Astrocyte (in vitro differentiated cells and primary cell): Measurements from ENCODE around the gene WWTR1. TPM values are rescaled to one million over a fixed set of nuclear protein-coding genes. Genes with fewer than 3 reads are reported as not detected.

Source experiments
- DNase-seq: peaks from one replicate; pipeline ENCODE4 v3.0.0-alpha.2; 2010; ENCODE audit warnings: low read depth
- FAIRE-seq: peaks from 2 replicates; lab custom pipeline; 2011; peaks lifted over from hg19 to GRCh38; lab: Jason Lieb, UNC
- H2AFZ ChIP-seq: 2 replicates; pipeline ENCODE4 v1.6.0; 2012; ENCODE audit warnings: low read depth, low read length, inconsistent platforms
- H3K27ac ChIP-seq: 2 replicates; pipeline ENCODE4 v1.5.1; 2011; ENCODE audit warnings: low read depth, low read length, inconsistent platforms
- H3K27me3 ChIP-seq: 2 replicates; pipeline ENCODE4 v1.6.0; 2011; ENCODE audit warnings: low read length, inconsistent platforms; ENCODE audit not compliant: insufficient read depth
- H3K36me3 ChIP-seq: 2 replicates; pipeline ENCODE4 v1.5.1; 2011; ENCODE audit warnings: low read length, inconsistent platforms; ENCODE audit not compliant: insufficient read depth
- H3K4me1 ChIP-seq: 2 replicates; pipeline ENCODE4 v1.5.1; 2011; ENCODE audit warnings: low read length, inconsistent platforms; ENCODE audit not compliant: insufficient read depth
- H3K4me2 ChIP-seq: 2 replicates; pipeline ENCODE4 v1.6.0; 2012; ENCODE audit warnings: low read length, inconsistent platforms
- H3K4me3 ChIP-seq: 2 replicates; pipeline ENCODE4 v1.5.1; 2011; ENCODE audit warnings: low read depth, mild to moderate bottlenecking, low read length, inconsistent platforms; ENCODE audit not compliant: insufficient read depth
- H3K79me2 ChIP-seq: 2 replicates; pipeline ENCODE4 v1.6.0; 2012; ENCODE audit warnings: mild to moderate bottlenecking, low read length, inconsistent platforms; ENCODE audit not compliant: insufficient read depth
- H3K9ac ChIP-seq: 2 replicates; pipeline ENCODE4 v1.6.0; 2012; ENCODE audit warnings: mild to moderate bottlenecking, low read length, inconsistent platforms
- H3K9me3 ChIP-seq: 2 replicates; pipeline ENCODE4 v1.5.1; 2012; ENCODE audit warnings: low read depth, mild to moderate bottlenecking, low read length, inconsistent platforms; ENCODE audit not compliant: insufficient read depth
- H4K20me1 ChIP-seq: 2 replicates; pipeline ENCODE4 v1.6.0; 2012; ENCODE audit warnings: low read length, inconsistent platforms; ENCODE audit not compliant: insufficient read depth
- H3K27ac Mint-ChIP-seq: one replicate; pipeline ENCODE4 v1.8.0; 2021; ENCODE audit warnings: mild to moderate bottlenecking, mixed read lengths; ENCODE audit not compliant: unreplicated experiment
- H3K27me3 Mint-ChIP-seq: one replicate; pipeline ENCODE4 v1.8.0; 2021; ENCODE audit warnings: low read depth, mixed read lengths; ENCODE audit not compliant: unreplicated experiment
- H3K36me3 Mint-ChIP-seq: one replicate; pipeline ENCODE4 v1.8.0; 2021; ENCODE audit warnings: low read depth, mixed read lengths; ENCODE audit not compliant: unreplicated experiment
- H3K4me1 Mint-ChIP-seq: one replicate; pipeline ENCODE4 v1.8.0; 2021; ENCODE audit warnings: low read depth, mixed read lengths; ENCODE audit not compliant: unreplicated experiment
- H3K4me3 Mint-ChIP-seq: one replicate; pipeline ENCODE4 v1.8.0; 2021; ENCODE audit warnings: mild to moderate bottlenecking, moderate library complexity, mixed read lengths; ENCODE audit not compliant: unreplicated experiment
- H3K9me3 Mint-ChIP-seq: one replicate; pipeline ENCODE4 v1.8.0; 2021; ENCODE audit warnings: mild to moderate bottlenecking, mixed read lengths; ENCODE audit not compliant: unreplicated experiment
- EZH2 ChIP-seq: IDR thresholded peaks from 2 replicates; pipeline ENCODE4 v1.6.1; 2012; ENCODE audit warnings: mild to moderate bottlenecking, low read length, inconsistent platforms; ENCODE audit not compliant: insufficient read depth
- total RNA-seq: library from RNA; stranded (reverse); gene quantifications from 2 replicates; pipeline ENCODE4 v1.2.1, GENCODE V29; 2021
- TF ChIP-seq, protein P1 (sequence below): IDR thresholded peaks from 2 replicates; pipeline ENCODE4 v1.5.1; 2011; ENCODE audit warnings: low read depth, mild to moderate bottlenecking, inconsistent platforms, low read length, moderate library complexity; ENCODE audit not compliant: insufficient read depth

WWTR1 gene
- total RNA-seq, 1 donor from 2014 or later, result 94.3 TPM

DNA sequence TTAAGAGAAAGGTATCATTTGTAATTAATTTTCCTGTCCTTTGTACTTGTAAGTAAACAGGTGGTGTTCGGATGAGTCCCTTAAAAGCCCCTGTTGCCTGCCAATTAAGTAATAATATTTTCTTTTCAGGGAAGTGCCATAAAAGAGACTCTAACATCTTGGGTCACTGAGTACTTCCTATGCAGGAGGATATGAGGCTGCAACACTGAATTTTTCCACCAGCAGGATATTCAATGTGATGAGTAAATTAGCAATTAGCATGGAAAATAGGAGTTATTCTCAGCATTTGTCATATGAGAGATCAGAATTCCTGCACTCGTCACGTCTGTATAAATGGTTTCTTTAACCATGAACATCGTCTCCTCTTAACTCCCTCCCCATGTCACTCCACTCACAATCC lies 45.4 kb downstream of the WWTR1 start:
- peaks cover 91% of the 10 kb centered on the region for H3K79me2 ChIP-seq
- H3K36me3 ChIP-seq, result peaks cover 5% of the 10 kb centered on the region
- Mint-ChIP-seq H3K36me3 (peaks cover 6% of the 10 kb centered on the region), H3K4me1 (peaks cover 27% of the 10 kb centered on the region), H3K27ac (no peak overlapping the region), H3K27me3 (no peaks in the 10 kb centered on the region), H3K9me3 (no peaks in the 10 kb centered on the region), H3K4me3 (no peak overlapping the region)
- H3K4me3 ChIP-seq, result no peak overlapping the region
- no peak overlapping the region for H3K27ac ChIP-seq
- peaks cover 28% of the 10 kb centered on the region for H4K20me1 ChIP-seq
- H3K9ac ChIP-seq, result no peak overlapping the region
- TF ChIP-seq, protein P1, sequence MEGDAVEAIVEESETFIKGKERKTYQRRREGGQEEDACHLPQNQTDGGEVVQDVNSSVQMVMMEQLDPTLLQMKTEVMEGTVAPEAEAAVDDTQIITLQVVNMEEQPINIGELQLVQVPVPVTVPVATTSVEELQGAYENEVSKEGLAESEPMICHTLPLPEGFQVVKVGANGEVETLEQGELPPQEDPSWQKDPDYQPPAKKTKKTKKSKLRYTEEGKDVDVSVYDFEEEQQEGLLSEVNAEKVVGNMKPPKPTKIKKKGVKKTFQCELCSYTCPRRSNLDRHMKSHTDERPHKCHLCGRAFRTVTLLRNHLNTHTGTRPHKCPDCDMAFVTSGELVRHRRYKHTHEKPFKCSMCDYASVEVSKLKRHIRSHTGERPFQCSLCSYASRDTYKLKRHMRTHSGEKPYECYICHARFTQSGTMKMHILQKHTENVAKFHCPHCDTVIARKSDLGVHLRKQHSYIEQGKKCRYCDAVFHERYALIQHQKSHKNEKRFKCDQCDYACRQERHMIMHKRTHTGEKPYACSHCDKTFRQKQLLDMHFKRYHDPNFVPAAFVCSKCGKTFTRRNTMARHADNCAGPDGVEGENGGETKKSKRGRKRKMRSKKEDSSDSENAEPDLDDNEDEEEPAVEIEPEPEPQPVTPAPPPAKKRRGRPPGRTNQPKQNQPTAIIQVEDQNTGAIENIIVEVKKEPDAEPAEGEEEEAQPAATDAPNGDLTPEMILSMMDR, result no peak
- no peak for TF ChIP-seq EZH2
- DNase-seq, result no peak
- H3K4me1 ChIP-seq, result peaks cover 32% of the 10 kb centered on the region
- no peak for FAIRE-seq
- no peak overlapping the region for H3K4me2 ChIP-seq
- no peak overlapping the region for H2AFZ ChIP-seq
- H3K27me3 ChIP-seq, result no peaks in the 10 kb centered on the region
- no peaks in the 10 kb centered on the region for H3K9me3 ChIP-seq

DNA sequence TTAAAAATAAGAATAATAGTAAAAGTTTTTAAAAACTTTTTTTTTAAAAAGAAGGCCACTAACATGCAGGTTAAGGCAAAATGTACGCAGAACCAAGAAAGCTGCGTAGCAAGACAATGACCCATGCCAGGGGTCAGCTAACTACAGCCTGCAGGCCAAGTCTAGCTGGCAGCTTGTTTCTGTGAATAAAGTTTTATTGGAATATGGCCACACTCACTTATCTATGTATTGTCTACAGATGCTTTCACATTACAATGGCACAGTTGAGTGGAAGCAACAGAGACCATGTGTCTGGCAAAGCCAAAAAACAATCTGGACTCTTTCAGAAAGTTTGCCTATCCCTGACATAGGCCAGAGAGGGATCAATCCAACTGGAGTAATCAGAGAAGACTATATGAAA lies 46.7 kb downstream of the WWTR1 start:
- Histone ChIP-seq H2AFZ (no peak overlapping the region), H3K79me2 (peaks cover 91% of the 10 kb centered on the region), H3K36me3 (peaks cover 5% of the 10 kb centered on the region), H3K4me3 (no peak overlapping the region), H3K4me2 (no peak overlapping the region), H3K27ac (no peak overlapping the region), H3K4me1 (peaks cover 40% of the 10 kb centered on the region), H3K9me3 (no peaks in the 10 kb centered on the region), H3K27me3 (no peaks in the 10 kb centered on the region), H4K20me1 (peaks cover 20% of the 10 kb centered on the region), H3K9ac (no peak overlapping the region)
- Mint-ChIP-seq H3K36me3 (peaks cover 6% of the 10 kb centered on the region), H3K9me3 (no peaks in the 10 kb centered on the region), H3K4me3 (no peak overlapping the region), H3K27ac (no peak overlapping the region), H3K27me3 (no peaks in the 10 kb centered on the region), H3K4me1 (peaks cover 34% of the 10 kb centered on the region)
- TF ChIP-seq, protein P1, result no peak
- TF ChIP-seq EZH2, result no peak
- DNase-seq, result no peak
- FAIRE-seq, result no peak

DNA sequence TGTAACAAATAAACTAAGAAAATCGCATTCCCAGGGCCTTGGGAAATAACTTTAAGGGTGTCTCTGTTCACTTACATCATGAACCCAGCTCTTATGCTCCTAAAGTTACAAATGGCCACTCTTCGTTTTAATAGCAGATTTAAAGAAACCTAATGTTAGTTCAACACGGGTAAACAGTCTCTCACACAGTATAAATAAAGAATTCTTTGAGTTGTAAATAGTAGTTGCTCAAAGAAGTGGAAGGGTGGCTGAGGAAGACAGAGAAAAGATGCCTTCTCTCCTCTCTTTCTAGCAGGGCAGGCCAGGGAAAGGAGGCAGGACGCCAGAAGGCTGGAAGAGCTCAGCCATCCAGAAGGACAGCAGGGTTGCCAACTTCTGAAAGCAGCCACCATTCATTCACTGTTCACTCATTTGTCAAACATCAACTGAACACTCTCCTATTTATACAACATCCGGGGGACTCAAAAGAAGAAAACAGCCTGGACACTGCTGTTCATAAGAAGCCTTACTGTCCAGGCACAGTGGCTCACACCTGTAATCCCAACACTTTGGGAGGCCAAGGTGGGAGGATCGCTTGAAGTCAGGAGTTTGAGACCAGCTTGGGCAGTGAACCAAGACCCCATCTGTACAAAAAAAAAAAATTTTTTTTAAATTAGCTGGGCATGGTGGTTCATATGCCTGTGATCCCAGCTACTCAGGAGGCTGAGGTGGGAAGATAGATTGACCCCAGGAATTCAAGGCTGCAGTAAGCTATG lies 47.3 kb downstream of the WWTR1 start:
- Mint-ChIP-seq H3K9me3 (no peaks in the 10 kb centered on the region), H3K27me3 (no peaks in the 10 kb centered on the region), H3K4me3 (no peak overlapping the region), H3K36me3 (peaks cover 6% of the 10 kb centered on the region), H3K27ac (peak overlapping the region; percentile 22), H3K4me1 (peaks cover 34% of the 10 kb centered on the region)
- TF ChIP-seq, protein P1, result no peak
- no peak for TF ChIP-seq EZH2
- no peak for FAIRE-seq
- Histone ChIP-seq H4K20me1 (peaks cover 20% of the 10 kb centered on the region), H3K4me1 (peaks cover 40% of the 10 kb centered on the region), H3K79me2 (peaks cover 91% of the 10 kb centered on the region), H2AFZ (no peak overlapping the region), H3K4me3 (no peak overlapping the region), H3K36me3 (peaks cover 5% of the 10 kb centered on the region), H3K4me2 (no peak overlapping the region), H3K9me3 (no peaks in the 10 kb centered on the region), H3K27ac (peak overlapping the region; percentile 41), H3K9ac (peak overlapping the region; percentile 42), H3K27me3 (no peaks in the 10 kb centered on the region)
- DNase-seq, result no peak
